Head of caudate nucleus (tissue), 42 donors: ENCODE results near the gene RHBDL2.

Experiments used
- DNase-seq, 42 donors: peaks; one replicate each; pipeline versions ENCODE4 v3.0.0 to v3.0.0-alpha.2; 2020 to 2021; ENCODE audit warnings: mixed read lengths in 7 of 42
- intact Hi-C: fragments of 100-400 bp; cut with DNase I; formaldehyde crosslinking; loops from one replicate; pipeline ENCODE4 v1.15.0; 2022

The RHBDL2 gene

DNA sequence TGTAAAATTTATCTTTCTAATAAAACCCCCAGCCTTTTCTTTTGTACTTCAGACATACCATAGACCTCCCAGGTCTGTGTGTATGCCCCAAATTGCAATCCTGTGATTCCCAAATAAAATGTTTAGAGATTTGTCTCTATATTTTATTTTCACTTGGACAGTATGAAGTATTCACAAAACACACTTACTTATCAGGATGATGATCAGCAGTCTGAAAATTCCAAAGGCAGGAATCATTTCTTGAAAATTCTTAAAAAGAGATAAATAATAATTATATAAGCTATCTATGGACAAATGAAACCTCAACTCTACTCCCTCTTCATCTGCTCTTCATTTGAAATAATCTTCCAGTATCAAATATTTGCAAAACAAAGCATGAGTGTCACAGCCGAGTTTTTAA, 48.7 kb downstream of the RHBDL2 start:
- intact Hi-C loops = no loop called here

GRCh38 chr1:38891753-38892152, 49.9 kb downstream of the RHBDL2 start:
- DNase-seq = no peak
- intact Hi-C loops = no loop called here

More for the DNA sequence above, 48.7 kb downstream of the RHBDL2 start:
- DNase-seq = no peak

DNA sequence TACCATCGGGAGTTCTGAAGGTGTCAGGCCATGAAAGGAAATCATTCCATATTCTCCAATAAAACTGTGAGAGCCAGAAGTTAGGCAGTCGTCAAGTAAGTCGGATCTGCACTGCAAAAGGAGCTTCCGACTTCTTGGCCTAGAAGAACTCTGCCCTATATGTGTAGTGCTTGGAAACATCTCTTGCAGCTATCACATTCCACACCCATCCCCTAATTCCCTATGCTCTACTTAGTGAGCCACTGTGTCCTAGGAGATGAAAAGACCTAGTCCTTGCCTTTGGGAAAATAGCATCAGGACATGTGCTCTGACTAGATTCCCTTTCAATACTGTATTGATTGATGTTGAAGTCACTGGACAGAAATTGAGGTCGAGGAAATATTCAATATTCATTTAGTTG, 52.0 kb downstream of the RHBDL2 start:
- no peak for DNase-seq
- intact Hi-C loops = no loop called here

GRCh38 chr1:38888423-38889333, 53.0 kb downstream of the RHBDL2 start:
- no peak for DNase-seq
- intact Hi-C loops = no loop called here

DNA sequence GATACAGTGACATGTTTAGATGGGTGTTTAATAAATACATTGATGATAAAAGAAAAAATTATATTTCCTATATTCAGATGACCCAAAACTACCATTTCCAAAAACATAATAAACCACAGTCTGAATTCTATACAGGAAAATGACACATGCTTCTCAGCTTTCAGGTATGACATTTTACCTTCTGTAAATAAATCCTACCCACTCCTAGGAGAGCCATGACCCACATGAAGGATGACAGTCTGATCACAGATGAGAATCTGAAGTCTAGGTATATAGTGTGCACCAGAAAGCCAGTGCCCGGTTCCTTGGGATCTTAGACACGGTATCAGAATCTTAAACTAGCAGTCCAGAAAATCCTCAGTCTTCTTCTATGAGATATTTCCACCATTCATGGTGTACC, 56.5 kb downstream of the RHBDL2 start:
- intact Hi-C loops = no loop called here
- DNase-seq = no peak

- no peak for DNase-seq
- intact Hi-C loops = no loop called here
Observed at GRCh38 chr1:38881487-38881886, 60.1 kb downstream of the RHBDL2 start, which contains the start of gene GJA9. GJA9 (minus strand) TSS chr1:38881587; CDS start chr1:38876098, 5,489 bp downstream.

- intact Hi-C loops = loop anchor here (10.0 kb wide), 1 partner anchor 119 kb away; the partner anchor contains the start of gene AKIRIN1
- DNase-seq = no peak
Observed at GRCh38 chr1:38875811-38876210, 65.8 kb downstream of the RHBDL2 start.

- intact Hi-C loops = loop anchor here (5.0 to 10.0 kb wide), 2 partner anchors 54 to 122 kb away; partner anchors contain the start of gene AKIRIN1
- peak; percentile 91 to 99 (median 97) for DNase-seq
Observed at GRCh38 chr1:38873027-38873969, 68.3 kb downstream of the RHBDL2 start, which contains the start of gene MYCBP. MYCBP (minus strand) TSS chr1:38873348; CDS start chr1:38873305, 43 bp downstream.

GRCh38 chr1:38872401-38873026, 69.1 kb downstream of the RHBDL2 start:
- DNase-seq = peak in 17 of 42 donors; percentile 2 to 39 (median 16)
- intact Hi-C loops = loop anchor here (5.0 to 10.0 kb wide), 2 partner anchors 55 to 122 kb away; partner anchors contain the start of gene AKIRIN1

DNA sequence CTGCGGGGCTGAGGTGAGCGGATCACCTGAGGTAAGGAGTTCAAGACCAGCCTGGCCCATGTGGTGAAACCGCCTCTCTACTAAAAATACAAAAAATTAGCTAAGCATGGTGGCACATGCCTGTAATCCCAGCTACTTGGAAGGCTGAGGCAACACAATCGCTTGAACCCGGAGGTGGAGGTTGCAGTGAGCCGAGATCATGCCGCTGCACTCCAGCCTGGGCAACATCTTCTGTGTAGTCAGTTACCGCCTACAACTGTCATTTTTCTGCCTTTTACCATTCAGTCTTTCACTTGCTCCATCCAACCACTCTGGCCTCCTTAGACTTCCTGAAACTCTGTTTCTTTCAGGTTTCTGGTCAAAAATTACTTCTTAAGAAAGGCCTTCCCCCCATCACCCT, 70.6 kb downstream of the RHBDL2 start:
- no peak for DNase-seq
- intact Hi-C loops = loop anchor here (5.0 to 10.0 kb wide), 2 partner anchors 56 to 124 kb away; partner anchors contain the start of gene AKIRIN1

DNA sequence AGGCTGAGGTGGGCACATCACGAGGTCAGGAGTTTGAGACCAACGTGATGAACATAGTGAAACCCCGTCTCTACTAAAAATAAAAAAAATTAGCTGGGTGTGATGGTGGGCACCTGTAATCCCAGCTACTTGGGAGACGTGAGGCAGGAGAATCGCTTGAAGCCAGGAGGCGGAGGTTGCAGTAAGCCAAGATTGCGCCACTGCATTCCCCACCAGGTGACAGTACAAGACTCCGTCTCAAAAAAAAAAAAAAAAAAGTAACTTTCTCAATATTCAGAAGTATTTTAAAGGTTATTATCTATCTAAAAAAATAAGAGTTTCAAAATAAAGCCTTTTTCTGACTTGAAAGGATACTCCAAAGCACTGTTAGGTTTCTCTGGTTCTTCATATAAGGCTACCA, 74.4 kb downstream of the RHBDL2 start:
- intact Hi-C loops = no loop called here
- DNase-seq = no peak

GRCh38 chr1:38865112-38865715, 76.4 kb downstream of the RHBDL2 start:
- no peak for DNase-seq
- intact Hi-C loops = no loop called here

- peak in 4 of 42 donors; percentile 18 to 30 (median 24) for DNase-seq
- intact Hi-C loops = no loop called here
Observed at GRCh38 chr1:38860454-38860795, 81.2 kb downstream of the RHBDL2 start.

- DNase-seq = peak; percentile 99 to 100 (median 100)
- intact Hi-C loops = no loop called here
Observed at GRCh38 chr1:38859561-38860453, 81.8 kb downstream of the RHBDL2 start, which contains the start of gene RRAGC. RRAGC (minus strand) TSS chr1:38859772; CDS start chr1:38859646, 126 bp downstream.

DNA sequence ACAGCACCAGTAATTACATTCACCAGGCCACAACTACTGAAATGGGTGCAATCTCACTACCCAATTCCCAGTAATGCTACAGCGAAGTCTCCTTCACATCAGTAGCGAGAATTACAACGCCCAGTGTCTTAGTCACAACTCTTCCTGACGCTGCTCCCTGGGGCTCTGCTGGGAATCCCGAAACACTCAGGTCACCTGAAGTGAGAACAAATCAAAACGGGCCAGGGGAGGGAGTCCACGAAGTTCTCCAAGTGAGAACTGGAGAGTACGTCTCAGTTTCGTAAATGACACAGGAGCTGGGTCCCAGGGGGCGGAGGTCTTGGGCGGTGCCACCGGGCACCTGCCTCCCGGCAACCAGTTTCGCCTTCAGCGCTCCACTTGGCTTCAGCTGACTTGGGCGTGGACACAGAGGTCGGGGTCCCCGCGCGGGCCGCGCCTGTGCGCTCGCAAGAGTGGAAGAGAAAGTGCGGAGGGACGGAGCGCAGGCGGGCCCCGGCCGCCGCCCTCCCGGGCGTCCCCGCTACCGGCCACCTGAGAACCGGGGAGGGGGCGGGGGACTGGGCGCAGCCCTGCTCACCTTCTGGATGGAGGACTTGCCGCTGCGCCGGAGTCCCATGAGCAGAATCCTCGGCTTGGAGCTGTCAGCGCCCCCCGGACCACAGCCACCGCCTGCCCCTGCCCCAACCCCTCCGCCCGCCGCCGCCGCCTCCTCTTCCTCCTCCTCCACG, 82.6 kb downstream of the RHBDL2 start:
- peak in 38 of 42 donors; percentile 7 to 75 (median 47) for DNase-seq
- intact Hi-C loops = no loop called here

DNA sequence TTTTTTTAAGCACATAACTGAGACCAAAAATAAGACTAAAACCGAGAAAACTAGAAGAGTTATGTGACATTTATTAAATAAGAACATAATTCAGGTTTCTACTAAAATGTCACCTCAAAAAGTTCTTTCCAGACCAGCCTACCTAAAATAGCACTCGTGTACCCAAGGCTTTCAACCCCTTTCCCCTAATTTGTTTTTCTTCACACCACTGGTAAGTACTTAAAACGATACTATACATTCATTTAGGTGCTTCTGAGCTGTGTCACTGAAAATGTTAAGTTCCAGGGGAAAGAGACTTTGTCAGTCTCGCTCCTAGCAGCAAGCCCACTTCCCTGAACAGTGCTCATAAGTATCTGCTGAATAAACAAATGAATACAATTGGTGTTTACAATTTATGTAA, 88.8 kb downstream of the RHBDL2 start:
- no peak for DNase-seq
- intact Hi-C loops = no loop called here

GRCh38 chr1:38848071-38848470, 93.6 kb downstream of the RHBDL2 start:
- intact Hi-C loops = no loop called here
- no peak for DNase-seq
